IMR-90 (cell line): ENCODE measurements around the gene PLEKHH1. TPM values are rescaled to one million over a fixed set of nuclear protein-coding genes. Genes with fewer than 3 reads are reported as not detected.

ENCODE experiments used
- ATAC-seq: fragments of 200-7000 bp; cut with Tn5 transposase; 2 replicates; pipeline ENCODE4 v1.9.1; 2020; ENCODE audit warnings: low read depth, mild to moderate bottlenecking, moderate library complexity
- BruUV-seq: library from RNA; stranded (reverse); fragments of 400-500 nt; replicated peaks from 2 replicates; lab custom pipeline; 2021; lab: Mats Ljungman, UMichigan
- CTCF ChIA-PET: fragments of 300-600 bp; formaldehyde crosslinking; extraction: SDS; loops from one replicate; lab custom pipeline; 2021; ENCODE audit warnings: antibody characterized with exemption; lab: Yijun Ruan, JAX
- POLR2A ChIA-PET: fragments of 300-600 bp; sonication (Branson Sonifier 250); formaldehyde crosslinking; loops from one replicate; lab custom pipeline; 2022; ENCODE audit warnings: antibody characterized with exemption; ENCODE audit not compliant: unreplicated experiment; lab: Charles Lee
- DNase-seq: peaks from one replicate; pipeline ENCODE4 v3.0.0; 2013
- H2AFZ ChIP-seq: replicated peaks from 2 replicates; pipeline ENCODE3; 2013; ENCODE audit warnings: low read length, mild to moderate bottlenecking; ENCODE audit not compliant: poor library complexity
- H2AK5ac ChIP-seq: 2 replicates; pipeline ENCODE4 v1.6.1; 2013; ENCODE audit warnings: low read depth, low read length, inconsistent platforms
- H2AK9ac ChIP-seq: replicated peaks from 2 replicates; pipeline ENCODE3; 2013; ENCODE audit warnings: mild to moderate bottlenecking, low read depth, low read length, moderate library complexity; ENCODE audit not compliant: poor library complexity
- H2BK120ac ChIP-seq: 2 replicates; pipeline ENCODE4 v1.6.1; 2013; ENCODE audit warnings: low read depth, low read length, inconsistent platforms
- H2BK15ac ChIP-seq: 3 replicates; pipeline ENCODE4 v1.6.1; 2013; ENCODE audit warnings: low read depth, low read length, inconsistent platforms
- H2BK20ac ChIP-seq: 2 replicates; pipeline ENCODE4 v1.6.1; 2013; ENCODE audit warnings: low read depth, mild to moderate bottlenecking, inconsistent platforms, low read length, moderate library complexity
- H2BK5ac ChIP-seq: 2 replicates; pipeline ENCODE4 v1.6.1; 2013; ENCODE audit warnings: mild to moderate bottlenecking, low read depth, low read length, inconsistent platforms; ENCODE audit not compliant: poor library complexity, severe bottlenecking
- H3K14ac ChIP-seq: replicated peaks from 2 replicates; pipeline ENCODE4 v1.6.1; 2013; ENCODE audit warnings: low read depth, low read length, inconsistent platforms
- H3K18ac ChIP-seq: 2 replicates; pipeline ENCODE4 v1.6.1; 2013; ENCODE audit warnings: low read depth, low read length, control low read depth
- H3K23ac ChIP-seq: 2 replicates; pipeline ENCODE4 v1.6.1; 2013; ENCODE audit warnings: low read depth, low read length, inconsistent platforms
- H3K27ac ChIP-seq: 2 replicates; pipeline ENCODE4 v1.5.1; 2013; ENCODE audit warnings: mild to moderate bottlenecking, control low read depth, low read length; ENCODE audit not compliant: insufficient read depth
- H3K27me3 ChIP-seq: 2 replicates; pipeline ENCODE4 v1.6.1; 2013; ENCODE audit warnings: low read length; ENCODE audit not compliant: control insufficient read depth, insufficient read depth
- H3K36me3 ChIP-seq: 2 replicates; pipeline ENCODE4 v1.6.1; 2013; ENCODE audit warnings: low read length, mixed read lengths; ENCODE audit not compliant: control insufficient read depth, insufficient read depth
- H3K4ac ChIP-seq: 2 replicates; pipeline ENCODE4 v1.6.1; 2013; ENCODE audit warnings: low read depth, low read length, inconsistent platforms
- H3K4me1 ChIP-seq: 2 replicates; pipeline ENCODE4 v1.6.1; 2013; ENCODE audit warnings: low read length, mixed read lengths; ENCODE audit not compliant: control insufficient read depth, insufficient read depth
- H3K4me2 ChIP-seq: 2 replicates; pipeline ENCODE4 v1.6.1; 2013; ENCODE audit warnings: low read depth, mild to moderate bottlenecking, control low read depth, low read length, moderate library complexity
- H3K4me3 ChIP-seq: 2 replicates; pipeline ENCODE4 v1.5.1; 2013; ENCODE audit warnings: low read depth, mild to moderate bottlenecking, control low read depth, low read length, moderate library complexity; ENCODE audit not compliant: insufficient read depth
- H3K56ac ChIP-seq: 2 replicates; pipeline ENCODE4 v1.6.1; 2013; ENCODE audit warnings: low read length, inconsistent platforms; ENCODE audit not compliant: insufficient read depth; ENCODE audit errors: extremely low read depth
- H3K79me1 ChIP-seq, 2 experiments: 2 replicates each; pipeline ENCODE4 v1.6.1; 2013; ENCODE audit warnings: low read length in 2 of 2, inconsistent platforms in 1 of 2, low read depth in 1 of 2
- H3K9ac ChIP-seq: 2 replicates; pipeline ENCODE4 v1.6.1; 2013; ENCODE audit warnings: low read depth, low read length, control low read depth
- H3K9me1 ChIP-seq: 2 replicates; pipeline ENCODE4 v1.6.1; 2013; ENCODE audit warnings: low read length, inconsistent platforms; ENCODE audit not compliant: insufficient read depth
- H3K9me3 ChIP-seq: 2 replicates; pipeline ENCODE4 v1.6.1; 2013; ENCODE audit warnings: low read length; ENCODE audit not compliant: control insufficient read depth, insufficient read depth
- H4K20me1 ChIP-seq: 2 replicates; pipeline ENCODE4 v1.6.1; 2013; ENCODE audit warnings: low read length, inconsistent platforms; ENCODE audit not compliant: insufficient read depth
- H4K5ac ChIP-seq: 2 replicates; pipeline ENCODE4 v1.6.1; 2013; ENCODE audit warnings: mild to moderate bottlenecking, low read depth, low read length, control low read depth
- H4K8ac ChIP-seq, 2 experiments: 2 replicates each; pipeline ENCODE4 v1.6.1; 2013; ENCODE audit warnings: low read depth in 2 of 2, low read length in 2 of 2, control low read depth in 1 of 2, inconsistent platforms in 1 of 2
- H4K91ac ChIP-seq: 2 replicates; pipeline ENCODE4 v1.6.1; 2013; ENCODE audit warnings: low read depth, low read length, inconsistent platforms; ENCODE audit not compliant: insufficient read depth
- BHLHE40 ChIP-seq: fragments of 150-350 bp; IDR thresholded peaks from 2 replicates; pipeline ENCODE4 v1.6.1; 2016; ENCODE audit warnings: mild to moderate bottlenecking, low read depth, low read length
- CEBPB ChIP-seq: IDR thresholded peaks from 2 replicates; pipeline ENCODE4 v1.6.1; 2012; ENCODE audit warnings: low read depth, low read length, improper control_type of control experiment
- FOS ChIP-seq: fragments of 150-350 bp; IDR thresholded peaks from 2 replicates; pipeline ENCODE4 v1.6.1; 2016; ENCODE audit warnings: low read depth, low read length
- MAFK ChIP-seq: IDR thresholded peaks from 2 replicates; pipeline ENCODE4 v1.6.1; 2012; ENCODE audit warnings: low read depth, low read length, improper control_type of control experiment
- MAZ ChIP-seq: IDR thresholded peaks from 2 replicates; pipeline ENCODE4 v1.6.1; 2012; ENCODE audit warnings: low read depth, mild to moderate bottlenecking, low read length, improper control_type of control experiment, moderate library complexity, borderline replicate concordance
- MXI1 ChIP-seq: IDR thresholded peaks from 2 replicates; pipeline ENCODE4 v1.6.1; 2012; ENCODE audit warnings: low read depth, mild to moderate bottlenecking, low read length, moderate library complexity, borderline replicate concordance
- POLR2A ChIP-seq: IDR thresholded peaks from 2 replicates; pipeline ENCODE4 v1.6.1; 2012; ENCODE audit warnings: mild to moderate bottlenecking, low read depth, low read length
- RAD21 ChIP-seq: IDR thresholded peaks from 2 replicates; pipeline ENCODE4 v1.6.1; 2012; ENCODE audit warnings: low read length, improper control_type of control experiment
- RFX5 ChIP-seq: IDR thresholded peaks from 2 replicates; pipeline ENCODE4 v1.8.0; 2012; ENCODE audit warnings: low read depth, mild to moderate bottlenecking, low read length, moderate library complexity
- USF2 ChIP-seq: fragments of 150-350 bp; IDR thresholded peaks from 2 replicates; pipeline ENCODE4 v1.6.1; 2017; ENCODE audit warnings: mild to moderate bottlenecking, antibody characterized with exemption, low read length, low read depth
- WGBS, 2 experiments: methylation state at CpG; one replicate each; pipeline versions ENCODE4 v1.1.5 to v1.1.7; 2013; ENCODE audit warnings: missing lambda C conversion rate in 2 of 2; ENCODE audit not compliant: insufficient read length in 1 of 2; ENCODE audit errors: extremely low coverage in 2 of 2; 5-methylcytosine and 5-hydroxymethylcytosine counted together
- dilution Hi-C: fragments of 300-500 bp; cut with HindIII; formaldehyde crosslinking; loops from one replicate; pipeline ENCODE4 v1.14.3; 2018; ENCODE audit warnings: low sequenced_read_pairs; ENCODE audit not compliant: unreplicated experiment
- in situ Hi-C: fragments of 300-500 bp; cut with MboI; formaldehyde crosslinking; loops from 3 replicates; pipeline ENCODE4 v1.14.3; 2019; ENCODE audit warnings: low sequenced_read_pairs, inconsistent platforms, mixed read lengths
- intact Hi-C: fragments of 100-400 bp; cut with micrococcal nuclease; formaldehyde crosslinking; loops from 2 replicates; pipeline ENCODE4 v1.10.0; 2022
- polyA plus RNA-seq, 3 experiments: library from polyadenylated mRNA; depleted of rRNA; stranded (reverse); fragments of >200 nt; gene quantifications; 2 replicates each; pipeline ENCODE4 v1.2.3, GENCODE V29; 2012; ENCODE audit warnings: low replicate concordance in 1 of 3
- total RNA-seq: library from RNA; depleted of rRNA; stranded (reverse); fragments of >200 nt; gene quantifications from 2 replicates; pipeline ENCODE4 v1.2.3, GENCODE V29; 2012

Gene PLEKHH1
- total and polyA plus RNA-seq, 2 of the 4 experiments (the other 2 are of a cell fraction), result under 0.01 to 0.34 TPM

GRCh38 chr14:67503331-67503730, 29.8 kb upstream of the PLEKHH1 start:
- Histone ChIP-seq H3K14ac (no peak overlapping the region), H4K91ac (no peak overlapping the region), H3K4me1 (no peaks in the 10 kb centered on the region), H3K4ac (no peak overlapping the region), H2AFZ (no peak overlapping the region), H3K79me1 (no peaks in the 10 kb centered on the region), H2BK15ac (no peak overlapping the region), H3K23ac (no peak overlapping the region), H2AK9ac (no peak overlapping the region), H4K5ac (no peak overlapping the region), H3K18ac (no peak overlapping the region), H3K27me3 (peaks cover 15% of the 10 kb centered on the region), H2BK5ac (no peak overlapping the region), H3K56ac (no peak overlapping the region), H3K36me3 (no peaks in the 10 kb centered on the region), H3K9ac (no peak overlapping the region), H3K9me1 (no peaks in the 10 kb centered on the region), H3K9me3 (no peaks in the 10 kb centered on the region), H2AK5ac (no peak overlapping the region), H3K4me3 (no peak overlapping the region), H2BK120ac (no peak overlapping the region), H4K8ac (no peak overlapping the region), H4K20me1 (no peaks in the 10 kb centered on the region), H3K27ac (no peak overlapping the region), H2BK20ac (no peak overlapping the region), H3K4me2 (no peak overlapping the region)
- POLR2A ChIA-PET, result no interaction called here
- dilution Hi-C loops, result no loop called here
- in situ Hi-C loops, result no loop called here
- 94% methylated on average over 2 of the region's 7 CpGs; no CpG with 5 or more reads in 1 of the 2 experiments for WGBS, 2 experiments
- CTCF ChIA-PET, result no interaction called here
- intact Hi-C loops, result no loop called here
- TF ChIP-seq RAD21, result no peak
- TF ChIP-seq POLR2A, result no peak
- no peak for TF ChIP-seq MAZ
- TF ChIP-seq CEBPB, result no peak
- TF ChIP-seq BHLHE40, result no peak
- no peak for TF ChIP-seq MAFK
- no peak for TF ChIP-seq MXI1
- no peak for TF ChIP-seq FOS
- TF ChIP-seq RFX5, result no peak
- no peak for TF ChIP-seq USF2
- ATAC-seq (no peak), DNase-seq (no peak)
- no TSS peak for BruUV-seq
